GM19324 (cell line): ENCODE data around the gene NAP1L3.

Experiments
- ATAC-seq: cut with Tn5 transposase; IDR thresholded peaks from one replicate; pipeline ENCODE4 v1.9.1; 2021; ENCODE audit warnings: mild to moderate bottlenecking, moderate library complexity; ENCODE audit not compliant: unreplicated experiment, low FRiP score

Gene NAP1L3

DNA sequence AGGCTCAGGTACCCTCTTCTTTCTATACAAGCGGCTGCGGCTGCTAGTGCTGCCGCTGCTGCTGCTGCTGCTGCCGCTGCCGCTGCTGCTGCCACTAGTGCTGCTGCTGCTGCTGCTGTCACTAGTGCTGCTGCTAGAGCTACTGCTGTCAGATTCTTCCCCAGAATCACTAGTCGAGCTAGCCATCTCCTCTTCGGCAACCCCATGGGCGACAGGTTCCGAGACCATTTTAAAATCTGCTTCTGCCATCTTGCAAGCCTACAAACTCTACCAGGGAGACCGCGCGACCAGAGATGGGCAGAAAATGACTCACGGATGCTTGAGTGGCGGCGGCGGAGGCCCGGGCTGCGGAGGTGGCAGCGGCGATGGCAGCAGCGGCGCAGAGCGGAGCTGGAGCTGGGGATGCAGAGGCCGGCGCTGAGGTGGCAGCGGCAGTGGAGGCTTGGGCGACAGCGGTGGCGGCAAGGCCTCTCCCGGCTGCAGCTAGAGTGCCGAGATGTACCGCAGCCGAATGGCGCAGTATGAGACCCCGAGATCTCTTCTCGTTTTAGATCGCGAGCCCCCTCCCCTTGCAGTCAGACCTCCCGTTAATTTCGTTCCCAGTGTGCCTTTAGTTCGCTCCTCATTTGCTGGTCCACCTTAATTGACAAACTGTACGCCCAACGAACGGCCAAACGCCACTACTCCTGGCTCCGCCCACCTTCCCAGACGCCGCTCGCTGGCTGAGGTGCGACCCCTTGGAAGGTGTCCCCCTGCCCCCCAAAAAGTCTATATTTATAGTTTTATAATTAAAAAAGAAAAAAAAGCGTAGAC is at the start of gene NAP1L3:
NAP1L3 (minus strand) TSS at position 523 of the 813 bp plus-strand sequence; CDS start at position 249, 274 bp downstream.
- ATAC-seq = no peak

DNA sequence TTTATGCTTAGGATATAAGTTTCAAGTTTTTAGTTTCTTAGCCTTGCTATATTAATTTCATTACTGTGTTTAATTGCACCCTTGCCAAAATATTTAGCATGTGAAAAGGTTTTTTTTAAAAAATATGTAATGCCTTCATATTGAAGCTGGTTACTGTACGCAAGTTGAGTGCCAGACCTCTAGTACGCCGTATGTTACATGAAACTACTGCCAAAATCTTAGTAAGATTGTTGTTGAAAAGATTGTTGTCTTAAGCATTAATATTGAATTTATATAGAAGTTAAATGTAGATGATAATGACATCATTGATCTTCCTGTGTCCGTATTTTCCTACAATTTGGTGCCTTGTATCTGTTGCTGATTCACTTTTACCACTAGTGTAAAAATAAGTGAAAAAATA is 37.7 kb upstream of the NAP1L3 start:
- no peak for ATAC-seq

- ATAC-seq = no peak
Observed at GRCh38 chrX:93703701-93704100, 30.3 kb upstream of the NAP1L3 start.

DNA sequence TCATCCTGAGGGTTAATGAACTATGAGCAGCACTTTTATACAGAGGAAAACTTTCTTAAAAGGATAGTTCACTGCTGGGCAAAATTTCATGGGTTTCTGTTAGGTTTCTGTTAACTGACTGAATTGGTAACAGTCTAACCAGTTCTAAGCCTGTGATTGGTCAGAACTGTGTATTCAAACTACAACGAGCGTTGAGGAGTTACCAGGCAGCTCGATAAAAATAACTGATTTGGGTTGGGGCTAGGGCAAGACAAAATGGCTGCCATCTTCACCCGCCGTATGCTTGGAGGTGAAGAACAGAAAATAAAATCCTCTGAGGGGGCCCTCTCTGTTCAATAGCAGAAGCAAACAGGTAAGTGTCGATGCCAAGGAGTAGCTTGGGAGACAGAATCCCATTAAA is 22.6 kb upstream of the NAP1L3 start:
- no peak for ATAC-seq

DNA sequence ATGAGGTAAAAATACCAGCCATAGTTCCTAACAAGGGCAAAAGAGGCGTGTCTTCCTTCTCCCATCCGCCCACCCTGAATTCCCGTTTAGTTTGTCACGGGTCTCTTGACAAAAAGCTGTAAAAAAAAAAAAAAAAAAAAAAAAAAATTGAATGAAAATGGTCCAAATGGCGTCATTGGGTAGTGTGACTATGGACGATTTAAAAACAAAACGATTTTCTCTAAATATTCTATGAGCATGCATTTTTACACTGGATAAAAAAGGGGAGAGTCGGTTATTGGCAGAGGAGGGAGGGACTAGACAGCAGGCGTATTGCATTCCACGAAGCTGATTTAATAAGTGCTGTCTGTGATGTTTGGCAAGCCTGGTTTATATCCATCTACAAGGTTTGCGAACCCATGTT is 492 bp upstream of the NAP1L3 start, which contains the start of gene FAM133A:
FAM133A (plus strand) TSS at position 338 of the 403 bp plus-strand sequence. CDS start 35,214 bp downstream, outside the sequence.
- ATAC-seq = no peak

GRCh38 chrX:93660575-93660974 is 12.8 kb downstream of the NAP1L3 start:
- no peak for ATAC-seq

DNA sequence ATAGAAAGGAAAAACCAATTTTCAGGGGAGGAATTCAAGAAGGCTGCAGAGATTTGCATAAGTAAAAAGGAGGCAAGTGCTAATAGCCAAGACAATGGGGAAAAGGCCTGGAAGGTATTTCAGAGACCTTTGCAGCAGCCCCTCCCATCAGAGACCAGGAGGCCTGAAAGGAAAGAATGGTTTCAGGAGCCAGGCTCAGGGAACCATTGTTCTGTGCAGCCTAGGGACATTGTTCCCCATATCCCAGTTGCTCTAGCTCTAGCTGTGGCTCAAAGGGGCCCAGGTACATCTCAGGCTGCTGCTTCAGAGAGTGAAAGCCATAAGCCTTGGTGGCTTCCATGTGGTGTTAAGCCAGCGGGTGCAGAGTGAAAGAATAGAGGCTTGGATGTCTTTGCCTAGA is 24.0 kb downstream of the NAP1L3 start:
- ATAC-seq = no peak

GRCh38 chrX:93637591-93637990 is 35.8 kb downstream of the NAP1L3 start:
- ATAC-seq = no peak
